Mesendoderm (in vitro differentiated cells): ENCODE measurements around the gene CLDN9.

Source experiments
- DNase-seq: peaks from one replicate; pipeline ENCODE4 v3.0.0; 2013
- H2AK5ac ChIP-seq: 2 replicates; pipeline ENCODE4 v1.6.1; 2013; ENCODE audit warnings: low read length, inconsistent platforms
- H2BK120ac ChIP-seq: 2 replicates; pipeline ENCODE4 v1.6.1; 2013; ENCODE audit warnings: low read depth, mild to moderate bottlenecking, low read length, moderate library complexity, mixed read lengths
- H2BK15ac ChIP-seq: replicated peaks from 2 replicates; pipeline ENCODE4 v1.6.1; 2013; ENCODE audit warnings: low read depth, mild to moderate bottlenecking, moderate library complexity
- H2BK5ac ChIP-seq: 2 replicates; pipeline ENCODE4 v1.6.1; 2013; ENCODE audit warnings: low read length, inconsistent platforms
- H3K18ac ChIP-seq: 2 replicates; pipeline ENCODE4 v1.6.1; 2013; ENCODE audit warnings: mild to moderate bottlenecking, low read length, mixed read lengths
- H3K23ac ChIP-seq: one replicate; pipeline ENCODE4 v1.6.1; 2013; ENCODE audit warnings: low read length
- H3K27ac ChIP-seq: 2 replicates; pipeline ENCODE4 v1.5.1; 2013; ENCODE audit warnings: low read depth, mild to moderate bottlenecking, inconsistent platforms, low read length, moderate library complexity
- H3K27me3 ChIP-seq: 2 replicates; pipeline ENCODE4 v1.6.1; 2013; ENCODE audit warnings: low read length, control low read depth, mild to moderate bottlenecking, inconsistent platforms; ENCODE audit not compliant: insufficient read depth, poor library complexity
- H3K36me3 ChIP-seq: 2 replicates; pipeline ENCODE4 v1.6.1; 2013; ENCODE audit warnings: low read length, inconsistent platforms; ENCODE audit not compliant: control insufficient read depth, insufficient read depth
- H3K4ac ChIP-seq: one replicate; pipeline ENCODE4 v1.6.1; 2013; ENCODE audit warnings: low read depth, mild to moderate bottlenecking, low read length, moderate library complexity
- H3K4me1 ChIP-seq: 2 replicates; pipeline ENCODE4 v1.6.1; 2013; ENCODE audit warnings: low read depth, low read length, inconsistent platforms; ENCODE audit not compliant: control insufficient read depth
- H3K4me2 ChIP-seq: 2 replicates; pipeline ENCODE4 v1.6.1; 2013; ENCODE audit warnings: low read length
- H3K4me3 ChIP-seq: 2 replicates; pipeline ENCODE4 v1.5.1; 2013; ENCODE audit warnings: mild to moderate bottlenecking, low read length
- H3K56ac ChIP-seq: one replicate; pipeline ENCODE4 v1.6.1; 2013; ENCODE audit warnings: low read length
- H3K79me1 ChIP-seq: 2 replicates; pipeline ENCODE4 v1.6.1; 2013; ENCODE audit warnings: low read length, inconsistent platforms
- H3K79me2 ChIP-seq: 2 replicates; pipeline ENCODE4 v1.6.1; 2013; ENCODE audit warnings: mild to moderate bottlenecking, low read length; ENCODE audit not compliant: control insufficient read depth, insufficient read depth
- H3K9ac ChIP-seq: 2 replicates; pipeline ENCODE4 v1.6.1; 2013; ENCODE audit warnings: low read length, inconsistent platforms
- H4K5ac ChIP-seq: one replicate; pipeline ENCODE4 v1.6.1; 2013; ENCODE audit warnings: low read length
- H4K8ac ChIP-seq: one replicate; pipeline ENCODE4 v1.6.1; 2013; ENCODE audit warnings: low read depth, mild to moderate bottlenecking, control low read depth, low read length, moderate library complexity
- WGBS: extraction: QIAGEN DNeasy Blood & Tissue Kit; methylation state at CpG from one replicate; pipeline ENCODE4 v1.1.7; 2013; ENCODE audit warnings: low lambda C conversion rate, missing lambda C conversion rate; ENCODE audit not compliant: insufficient coverage; ENCODE audit errors: extremely low coverage; 5-methylcytosine and 5-hydroxymethylcytosine counted together

CLDN9 gene

GRCh38 chr16:2982402-2982801, 30.3 kb upstream of the CLDN9 start:
- Histone ChIP-seq H3K23ac (no peak overlapping the region), H3K27ac (no peak overlapping the region), H2BK120ac (no peak overlapping the region), H2BK5ac (no peak overlapping the region), H4K8ac (no peak overlapping the region), H3K79me2 (peaks cover 11% of the 10 kb centered on the region), H3K4ac (no peak overlapping the region), H3K4me2 (no peak overlapping the region), H3K18ac (no peak overlapping the region), H3K27me3 (no peaks in the 10 kb centered on the region), H2BK15ac (no peak overlapping the region), H3K36me3 (peaks cover 2% of the 10 kb centered on the region), H4K5ac (no peak overlapping the region), H3K56ac (peak overlapping the region; percentile 44), H3K4me3 (no peak overlapping the region), H3K79me1 (peaks cover 10% of the 10 kb centered on the region), H3K9ac (no peak overlapping the region), H2AK5ac (no peak overlapping the region), H3K4me1 (peaks cover 2% of the 10 kb centered on the region)
- no CpG with 5 or more reads among the region's 5 CpGs for WGBS
- DNase-seq: no peak

DNA sequence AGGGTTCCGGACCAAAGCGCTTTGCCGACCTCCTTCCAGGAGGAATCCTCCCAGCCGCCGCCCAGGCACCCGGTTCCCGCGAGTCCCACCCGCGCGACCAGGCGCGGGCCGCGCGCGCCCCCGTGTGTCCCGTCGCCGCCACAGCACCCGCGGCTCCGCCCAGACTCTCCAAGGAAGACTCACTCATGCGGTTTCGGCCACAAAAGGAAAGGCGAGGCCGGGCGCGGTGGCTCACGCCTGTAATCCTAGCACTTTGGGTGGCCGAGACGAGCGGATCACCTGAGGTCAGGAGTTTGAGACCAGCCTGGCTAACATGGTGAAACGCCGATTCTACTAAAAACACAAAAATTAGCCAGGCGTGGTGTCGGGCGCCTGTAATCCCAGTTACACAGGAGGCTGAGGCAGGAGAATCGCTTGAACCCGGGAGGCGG, 29.0 kb upstream of the CLDN9 start:
- no peak overlapping the region for H2BK15ac ChIP-seq
- no peak overlapping the region for H3K18ac ChIP-seq
- no peak overlapping the region for H2AK5ac ChIP-seq
- no peak overlapping the region for H2BK5ac ChIP-seq
- DNase-seq: peak; percentile 89
- peak overlapping the region; percentile 60 for H3K56ac ChIP-seq
- H2BK120ac ChIP-seq: no peak overlapping the region
- no peak overlapping the region for H3K23ac ChIP-seq
- H3K36me3 ChIP-seq: no peaks in the 10 kb centered on the region
- H4K5ac ChIP-seq: no peak overlapping the region
- H3K27me3 ChIP-seq: no peaks in the 10 kb centered on the region
- peaks cover 6% of the 10 kb centered on the region for H3K79me1 ChIP-seq
- WGBS: no CpG with 5 or more reads among the region's 42 CpGs
- no peak overlapping the region for H3K4me2 ChIP-seq
- no peak overlapping the region for H3K4ac ChIP-seq
- H3K4me3 ChIP-seq: no peak overlapping the region
- peaks cover 7% of the 10 kb centered on the region for H3K79me2 ChIP-seq
- no peak overlapping the region for H4K8ac ChIP-seq
- peaks cover 2% of the 10 kb centered on the region for H3K4me1 ChIP-seq
- H3K27ac ChIP-seq: no peak overlapping the region
- peak overlapping the region; percentile 42 for H3K9ac ChIP-seq

GRCh38 chr16:2985462-2985861, 27.3 kb upstream of the CLDN9 start:
- Histone ChIP-seq H3K4me1 (peaks cover 2% of the 10 kb centered on the region), H3K23ac (no peak overlapping the region), H4K8ac (no peak overlapping the region), H3K27me3 (no peaks in the 10 kb centered on the region), H3K18ac (no peak overlapping the region), H3K79me2 (no peaks in the 10 kb centered on the region), H3K56ac (peak overlapping the region; percentile 15), H4K5ac (no peak overlapping the region), H3K9ac (no peak overlapping the region), H2BK5ac (no peak overlapping the region), H3K4ac (no peak overlapping the region), H3K27ac (no peak overlapping the region), H3K79me1 (no peaks in the 10 kb centered on the region), H2BK15ac (no peak overlapping the region), H3K4me3 (no peak overlapping the region), H3K4me2 (no peak overlapping the region), H3K36me3 (no peaks in the 10 kb centered on the region), H2BK120ac (no peak overlapping the region), H2AK5ac (no peak overlapping the region)
- WGBS: no CpG with 5 or more reads among the region's 9 CpGs
- no peak for DNase-seq

DNA sequence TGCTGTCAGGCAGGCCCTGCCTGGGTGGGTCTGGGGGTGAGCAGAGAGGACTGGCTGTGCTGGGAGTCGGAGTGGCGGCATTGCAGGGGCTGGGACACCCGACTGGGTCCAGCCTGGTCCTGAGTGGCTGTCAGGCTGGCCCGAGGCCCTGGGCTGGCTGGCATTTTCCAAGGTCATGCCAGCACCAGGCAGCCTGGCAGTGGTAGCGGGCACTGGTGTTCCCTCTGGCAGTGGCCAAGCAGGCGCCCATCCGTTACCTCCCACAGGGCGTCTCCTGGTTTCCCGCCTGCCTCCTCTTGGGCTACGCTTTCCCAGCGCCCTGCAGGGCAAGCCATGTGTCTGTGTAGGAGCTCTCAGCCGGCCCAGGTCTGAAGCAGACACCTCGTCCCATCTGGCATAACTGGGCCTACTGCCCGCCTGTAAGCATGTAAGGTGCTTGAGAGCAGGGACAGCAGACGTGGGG, 26.8 kb upstream of the CLDN9 start:
- H3K27ac ChIP-seq: no peak overlapping the region
- H4K8ac ChIP-seq: no peak overlapping the region
- no peak overlapping the region for H3K4me3 ChIP-seq
- H2BK15ac ChIP-seq: no peak overlapping the region
- no peak overlapping the region for H2AK5ac ChIP-seq
- no CpG with 5 or more reads among the region's 15 CpGs for WGBS
- no peak overlapping the region for H3K4me2 ChIP-seq
- no peak overlapping the region for H3K18ac ChIP-seq
- H3K79me2 ChIP-seq: no peaks in the 10 kb centered on the region
- no peak for DNase-seq
- H3K27me3 ChIP-seq: no peaks in the 10 kb centered on the region
- H3K56ac ChIP-seq: peak overlapping the region; percentile 15
- no peak overlapping the region for H3K9ac ChIP-seq
- no peak overlapping the region for H4K5ac ChIP-seq
- peaks cover 2% of the 10 kb centered on the region for H3K4me1 ChIP-seq
- no peaks in the 10 kb centered on the region for H3K36me3 ChIP-seq
- no peak overlapping the region for H2BK5ac ChIP-seq
- H3K4ac ChIP-seq: no peak overlapping the region
- H2BK120ac ChIP-seq: no peak overlapping the region
- H3K79me1 ChIP-seq: no peaks in the 10 kb centered on the region
- no peak overlapping the region for H3K23ac ChIP-seq

DNA sequence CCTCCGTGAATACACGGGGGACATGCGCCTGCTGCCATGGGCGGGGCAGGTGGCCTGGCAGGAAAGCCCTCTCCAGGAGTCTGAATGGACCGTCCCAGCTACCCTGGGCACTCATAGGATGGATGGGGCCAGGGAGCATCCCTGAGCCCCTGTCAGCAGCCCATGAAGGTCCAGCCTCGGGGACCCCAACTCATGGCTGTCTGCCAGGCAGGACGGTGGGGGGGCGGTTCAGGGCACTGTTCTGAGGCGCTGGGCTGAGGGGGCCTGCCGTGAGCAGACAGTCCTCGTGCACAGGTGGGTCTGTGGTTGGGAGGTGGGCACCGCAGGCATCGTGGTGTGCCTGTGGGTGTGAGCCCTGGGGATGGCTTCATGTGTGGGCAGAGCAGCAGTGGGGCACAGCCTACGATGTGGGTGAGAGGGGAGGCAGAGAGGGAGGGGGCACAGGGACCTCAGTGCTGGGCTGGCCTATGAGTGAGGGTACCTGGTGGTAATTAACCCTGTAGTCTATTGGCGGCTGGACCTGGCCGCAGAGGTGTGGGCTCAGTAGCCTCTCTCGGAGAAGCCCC, 26.0 kb upstream of the CLDN9 start:
- Histone ChIP-seq H3K79me1 (no peaks in the 10 kb centered on the region), H2BK120ac (no peak overlapping the region), H3K27me3 (no peaks in the 10 kb centered on the region), H3K79me2 (no peaks in the 10 kb centered on the region), H3K4me3 (no peak overlapping the region), H2AK5ac (no peak overlapping the region), H4K5ac (no peak overlapping the region), H2BK15ac (no peak overlapping the region), H3K18ac (no peak overlapping the region), H4K8ac (no peak overlapping the region), H3K56ac (no peak overlapping the region), H3K9ac (no peak overlapping the region), H3K4me1 (peaks cover 2% of the 10 kb centered on the region), H3K27ac (no peak overlapping the region), H2BK5ac (no peak overlapping the region), H3K4ac (no peak overlapping the region), H3K36me3 (no peaks in the 10 kb centered on the region), H3K4me2 (no peak overlapping the region), H3K23ac (no peak overlapping the region)
- DNase-seq: no peak
- no CpG with 5 or more reads among the region's 17 CpGs for WGBS

DNA sequence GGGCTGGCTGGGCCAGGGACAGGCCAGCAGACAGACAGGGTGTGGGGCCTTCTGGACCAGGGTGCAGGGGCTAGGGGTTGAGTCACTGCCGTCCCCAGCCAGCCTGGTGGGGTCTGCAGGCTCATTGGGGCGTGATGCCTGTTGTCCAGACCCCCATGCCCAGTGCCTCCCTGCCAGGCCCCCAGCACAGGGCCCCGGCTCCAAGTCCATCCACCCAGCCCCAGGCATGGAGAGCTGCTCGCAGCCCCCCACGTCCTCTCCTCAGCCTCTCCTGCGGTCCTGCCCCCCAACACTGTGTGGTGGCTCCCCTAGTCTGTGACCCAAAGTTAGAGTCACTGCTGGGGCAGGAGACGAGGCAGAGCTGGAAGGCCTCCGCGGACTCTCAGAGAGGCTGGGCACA, 25.4 kb upstream of the CLDN9 start:
- no CpG with 5 or more reads among the region's 9 CpGs for WGBS
- H3K79me2 ChIP-seq: no peaks in the 10 kb centered on the region
- H3K23ac ChIP-seq: no peak overlapping the region
- no peak overlapping the region for H2BK120ac ChIP-seq
- H2BK5ac ChIP-seq: no peak overlapping the region
- DNase-seq: no peak
- no peaks in the 10 kb centered on the region for H3K36me3 ChIP-seq
- no peaks in the 10 kb centered on the region for H3K27me3 ChIP-seq
- no peak overlapping the region for H3K27ac ChIP-seq
- H3K18ac ChIP-seq: no peak overlapping the region
- H4K5ac ChIP-seq: no peak overlapping the region
- no peak overlapping the region for H3K9ac ChIP-seq
- H2AK5ac ChIP-seq: no peak overlapping the region
- H3K56ac ChIP-seq: no peak overlapping the region
- H3K79me1 ChIP-seq: no peaks in the 10 kb centered on the region
- H2BK15ac ChIP-seq: no peak overlapping the region
- no peak overlapping the region for H4K8ac ChIP-seq
- H3K4me3 ChIP-seq: no peak overlapping the region
- H3K4me1 ChIP-seq: no peaks in the 10 kb centered on the region
- no peak overlapping the region for H3K4ac ChIP-seq
- no peak overlapping the region for H3K4me2 ChIP-seq
